Liver (tissue), 9 donors: ENCODE measurements around the gene AGBL5. TPM values are rescaled to one million over a fixed set of nuclear protein-coding genes. Genes with fewer than 3 reads are reported as not detected.

ENCODE experiments used
- DNase-seq: peaks from one replicate; pipeline ENCODE4 v3.0.0-alpha.2; 2017; ENCODE audit warnings: low spot score
- H3K27ac ChIP-seq, 2 donors: one replicate each; pipeline ENCODE4 v1.7.0; 2013; ENCODE audit warnings: inconsistent platforms in 2 of 2, low read length in 2 of 2, control low read depth in 1 of 2, low read depth in 1 of 2, mild to moderate bottlenecking in 1 of 2
- H3K27me3 ChIP-seq, 4 donors: one replicate each; pipeline versions ENCODE4 v1.6.1 to v1.7.0; 2013; ENCODE audit warnings: low read length in 3 of 4, inconsistent platforms in 1 of 4, mild to moderate bottlenecking in 1 of 4, moderate library complexity in 1 of 4; ENCODE audit not compliant: control insufficient read depth in 4 of 4, insufficient read depth in 4 of 4
- H3K36me3 ChIP-seq, 4 donors: one replicate each; pipeline versions ENCODE4 v1.6.1 to v1.7.0; 2013; ENCODE audit warnings: low read length in 3 of 4, mild to moderate bottlenecking in 3 of 4, low read depth in 1 of 4, moderate library complexity in 1 of 4; ENCODE audit not compliant: control insufficient read depth in 4 of 4, insufficient read depth in 3 of 4
- H3K4me1 ChIP-seq, 4 donors: one replicate each; pipeline versions ENCODE4 v1.6.1 to v1.7.0; 2013; ENCODE audit warnings: low read length in 3 of 4, mild to moderate bottlenecking in 3 of 4, moderate library complexity in 1 of 4; ENCODE audit not compliant: control insufficient read depth in 4 of 4, insufficient read depth in 4 of 4
- H3K4me3 ChIP-seq, 3 donors: one replicate each; pipeline versions ENCODE4 v1.6.1 to v1.7.0; 2013; ENCODE audit warnings: low read length in 3 of 3, control low read depth in 1 of 3, low read depth in 1 of 3, mild to moderate bottlenecking in 1 of 3
- H3K9ac ChIP-seq, 2 donors: one replicate each; pipeline ENCODE4 v1.7.0; 2013; ENCODE audit warnings: low read length in 2 of 2, mild to moderate bottlenecking in 2 of 2, moderate library complexity in 2 of 2, control low read depth in 1 of 2, low read depth in 1 of 2
- H3K9me3 ChIP-seq, 4 donors: one replicate each; pipeline versions ENCODE4 v1.6.1 to v1.7.0; 2013; ENCODE audit warnings: low read length in 3 of 4; ENCODE audit not compliant: control insufficient read depth in 4 of 4
- ATF3 ChIP-seq: IDR thresholded peaks from 2 replicates; pipeline ENCODE4 v1.6.1; 2016; ENCODE audit warnings: antibody characterized with exemption
- CTCF ChIP-seq: fragments of 150-350 bp; IDR thresholded peaks from 2 replicates; pipeline ENCODE4 v1.5.1; 2017; ENCODE audit warnings: improper control_type of control experiment, low read depth, low read length; ENCODE audit not compliant: missing input control
- EGR1 ChIP-seq, 2 donors: IDR thresholded peaks; 2 replicates each; pipeline ENCODE4 v1.6.1; 2016 to 2018; ENCODE audit warnings: antibody characterized with exemption in 2 of 2, low read depth in 2 of 2
- FOXA1 ChIP-seq: IDR thresholded peaks from 2 replicates; pipeline ENCODE4 v1.6.1; 2016; ENCODE audit warnings: antibody characterized with exemption
- FOXA2 ChIP-seq: IDR thresholded peaks from 2 replicates; pipeline ENCODE4 v1.6.1; 2016; ENCODE audit warnings: antibody characterized with exemption
- GABPA ChIP-seq, 2 donors: IDR thresholded peaks in 1 of 2; conservative IDR thresholded peaks in 1 of 2; 2 replicates each; pipeline ENCODE4 v1.6.1; 2016; ENCODE audit warnings: antibody characterized with exemption in 2 of 2, mild to moderate bottlenecking in 1 of 2, moderate library complexity in 1 of 2
- HNF4A ChIP-seq, 2 donors: conservative IDR thresholded peaks; 2 replicates each; pipeline ENCODE4 v1.6.1; 2016; ENCODE audit warnings: antibody characterized with exemption in 2 of 2, mild to moderate bottlenecking in 2 of 2
- HNF4G ChIP-seq: IDR thresholded peaks from 2 replicates; pipeline ENCODE4 v1.6.1; 2016; ENCODE audit warnings: antibody characterized with exemption
- JUND ChIP-seq, 2 donors: IDR thresholded peaks; 2 replicates each; pipeline ENCODE4 v1.6.1; 2016; ENCODE audit warnings: antibody characterized with exemption in 2 of 2
- MAX ChIP-seq: IDR thresholded peaks from 2 replicates; pipeline ENCODE4 v1.6.1; 2016; ENCODE audit warnings: antibody characterized with exemption
- REST ChIP-seq: IDR thresholded peaks from 2 replicates; pipeline ENCODE4 v1.6.1; 2016; ENCODE audit warnings: antibody characterized with exemption, mild to moderate bottlenecking
- RXRA ChIP-seq, 2 donors: IDR thresholded peaks; 2 replicates each; pipeline ENCODE4 v1.6.1; 2017 to 2018; ENCODE audit warnings: antibody characterized with exemption in 2 of 2, mild to moderate bottlenecking in 1 of 2
- SP1 ChIP-seq: IDR thresholded peaks from 2 replicates; pipeline ENCODE4 v1.6.1; 2018; ENCODE audit warnings: antibody characterized with exemption, mild to moderate bottlenecking
- TAF1 ChIP-seq: conservative IDR thresholded peaks from 2 replicates; pipeline ENCODE4 v1.6.1; 2016; ENCODE audit warnings: antibody characterized with exemption, mild to moderate bottlenecking
- YY1 ChIP-seq: IDR thresholded peaks from 2 replicates; pipeline ENCODE4 v1.6.1; 2016; ENCODE audit warnings: antibody characterized with exemption, mild to moderate bottlenecking
- WGBS: extraction: QIAGEN DNeasy Blood & Tissue Kit; methylation state at CpG from one replicate; pipeline ENCODE4 v1.1.7; 2013; 5-methylcytosine and 5-hydroxymethylcytosine counted together
- polyA plus RNA-seq, 2 donors: library from polyadenylated mRNA; stranded (reverse) in 1 of 2; unstranded in 1 of 2; fragments of 200-250 nt in 1 of 2; fragments of >200 nt in 1 of 2; fragmentation: Nextera tagmentation in 1 of 2; extraction: Ambion mirVana in 1 of 2; gene quantifications; one replicate each; pipeline versions ENCODE4 v1.2.1 to v1.2.3, GENCODE V29; 2013 to 2015
- total RNA-seq, 2 donors: library from RNA; depleted of rRNA; stranded (reverse); fragments of >200 nt; gene quantifications; one replicate each; pipeline ENCODE4 v1.2.3, GENCODE V29; 2014
- TF ChIP-seq, protein P1 (sequence below): IDR thresholded peaks from 2 replicates; pipeline ENCODE4 v1.6.1; 2016; ENCODE audit warnings: antibody characterized with exemption
- donor health status: healthy.
- donor health status: healthy.
- donor health status: healthy.
- donor health status: healthy.
- donor health status: healthy.

Gene AGBL5
- total and polyA plus RNA-seq, 4 donors, result 3.2 to 9.0 (median 4.8) TPM

DNA sequence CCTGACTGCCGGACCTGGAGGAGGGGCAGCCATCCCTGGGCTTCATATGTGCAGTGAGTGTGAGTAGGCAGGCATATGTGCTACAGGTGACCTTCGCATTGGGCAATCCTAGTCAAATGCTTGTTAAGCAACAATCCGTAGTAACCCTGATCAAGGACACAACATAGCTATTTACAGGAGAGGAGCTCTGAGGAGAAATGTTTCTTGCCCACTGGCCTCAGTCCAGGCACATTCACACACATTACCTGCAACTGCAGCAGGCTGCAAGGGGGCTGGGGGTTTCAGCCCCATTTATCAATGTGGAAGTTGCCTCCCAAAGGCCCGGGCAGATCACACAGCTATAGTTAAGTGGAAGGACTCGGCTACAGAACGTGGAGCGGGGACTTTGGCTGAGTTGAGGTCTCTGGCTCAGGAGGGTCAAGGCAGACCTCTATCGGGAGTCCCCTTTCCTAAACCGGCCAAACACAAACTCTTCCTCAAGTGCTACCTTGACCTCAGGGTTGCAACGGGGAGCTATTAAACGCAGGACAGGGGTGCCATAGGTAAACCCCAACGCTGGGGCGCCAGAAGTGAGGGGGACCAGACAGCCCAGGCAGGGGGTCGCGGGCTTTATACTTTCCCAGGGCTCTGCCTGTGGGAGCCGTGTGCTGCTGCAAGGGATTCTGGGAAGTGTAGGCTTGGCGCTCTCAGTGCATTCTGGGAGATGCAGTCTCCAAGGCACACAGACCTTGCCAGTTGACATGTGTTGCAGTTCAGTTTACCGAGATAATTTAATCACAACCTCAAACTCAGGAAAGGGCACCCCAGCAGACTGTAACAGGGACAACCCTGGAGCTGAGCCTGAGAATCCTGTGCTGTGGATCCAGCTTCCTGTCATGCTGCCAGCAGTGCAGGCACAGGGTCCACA is 44.5 kb downstream of the AGBL5 start (continued):
- TF ChIP-seq JUND (IDR thresholded peaks at IDR 0.05), result peak in 1 of 2 donors; percentile 81
- TF ChIP-seq EGR1 (IDR thresholded peaks at IDR 0.05; ENCODE audit: low read depth in 2 of 2), result peak in 1 of 2 donors; percentile 19
- peak; percentile 30 for TF ChIP-seq TAF1
- TF ChIP-seq HNF4A (conservative IDR thresholded peaks at IDR 0.05), result peak; percentile 83 to 90
- peak; percentile 95 for TF ChIP-seq YY1
- TF ChIP-seq ATF3, result peak; percentile 64
- peak; percentile 64 for TF ChIP-seq FOXA1

DNA sequence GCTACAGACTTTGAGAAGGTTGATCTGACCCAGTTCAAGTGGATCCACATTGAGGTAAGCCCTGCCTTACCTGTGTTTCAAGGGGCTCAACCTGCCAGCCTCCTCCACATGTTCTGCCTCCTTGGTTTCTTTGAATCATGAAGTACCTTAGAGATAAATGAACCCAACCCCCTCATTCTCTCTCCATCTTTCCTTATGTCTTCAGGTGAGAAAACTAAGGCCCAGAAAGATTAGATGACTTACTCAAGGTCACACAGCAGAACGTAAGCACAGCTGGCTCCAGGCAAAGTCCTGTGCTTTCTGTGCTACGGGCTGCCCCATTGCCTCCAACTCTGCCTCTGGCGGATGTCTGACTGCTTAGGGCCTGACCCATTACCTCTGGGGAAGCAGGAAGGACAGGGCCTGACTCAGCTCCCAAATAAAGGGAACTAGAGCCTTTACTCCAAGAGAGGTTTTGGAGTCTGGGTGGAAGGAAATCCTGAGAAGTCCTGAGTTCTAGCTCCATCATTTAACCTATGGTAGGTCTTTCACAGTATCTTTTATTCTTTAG is 45.4 kb downstream of the AGBL5 start:
- DNase-seq, result no peak
- WGBS, result 43% methylated on average over 3 of the region's 3 CpGs
- H3K4me3 ChIP-seq, result no peak overlapping the region
- TF ChIP-seq JUND (IDR thresholded peaks at IDR 0.05), result no peak
- TF ChIP-seq CTCF, result no peak
- no peak for TF ChIP-seq FOXA1
- TF ChIP-seq RXRA (IDR thresholded peaks at IDR 0.05), result no peak
- TF ChIP-seq GABPA (IDR thresholded peaks at IDR 0.05 in 1 of 2, conservative IDR thresholded peaks at IDR 0.05 in 1 of 2), result no peak
- TF ChIP-seq FOXA2, result no peak
- no peak for TF ChIP-seq ATF3
- no peak for TF ChIP-seq EGR1 (IDR thresholded peaks at IDR 0.05; ENCODE audit: low read depth in 2 of 2)
- TF ChIP-seq MAX, result no peak
- TF ChIP-seq, protein P1, sequence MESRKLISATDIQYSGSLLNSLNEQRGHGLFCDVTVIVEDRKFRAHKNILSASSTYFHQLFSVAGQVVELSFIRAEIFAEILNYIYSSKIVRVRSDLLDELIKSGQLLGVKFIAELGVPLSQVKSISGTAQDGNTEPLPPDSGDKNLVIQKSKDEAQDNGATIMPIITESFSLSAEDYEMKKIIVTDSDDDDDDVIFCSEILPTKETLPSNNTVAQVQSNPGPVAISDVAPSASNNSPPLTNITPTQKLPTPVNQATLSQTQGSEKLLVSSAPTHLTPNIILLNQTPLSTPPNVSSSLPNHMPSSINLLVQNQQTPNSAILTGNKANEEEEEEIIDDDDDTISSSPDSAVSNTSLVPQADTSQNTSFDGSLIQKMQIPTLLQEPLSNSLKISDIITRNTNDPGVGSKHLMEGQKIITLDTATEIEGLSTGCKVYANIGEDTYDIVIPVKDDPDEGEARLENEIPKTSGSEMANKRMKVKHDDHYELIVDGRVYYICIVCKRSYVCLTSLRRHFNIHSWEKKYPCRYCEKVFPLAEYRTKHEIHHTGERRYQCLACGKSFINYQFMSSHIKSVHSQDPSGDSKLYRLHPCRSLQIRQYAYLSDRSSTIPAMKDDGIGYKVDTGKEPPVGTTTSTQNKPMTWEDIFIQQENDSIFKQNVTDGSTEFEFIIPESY, result no peak
- no peak for TF ChIP-seq SP1
- TF ChIP-seq HNF4G, result no peak
- TF ChIP-seq REST, result no peak
- no peak for TF ChIP-seq HNF4A (conservative IDR thresholded peaks at IDR 0.05)
- peaks cover 8 to 30% (median 21%) of the 10 kb centered on the region in 4 donors for H3K36me3 ChIP-seq
- peaks cover 22 to 64% (median 56%) of the 10 kb centered on the region in 4 donors for H3K4me1 ChIP-seq
- H3K9me3 ChIP-seq, result no peaks in the 10 kb centered on the region
- H3K27ac ChIP-seq, result peak overlapping the region; percentile 82 to 87
- H3K27me3 ChIP-seq, result no peaks in the 10 kb centered on the region
- H3K9ac ChIP-seq, result no peak overlapping the region
